ENCODE data around the gene MXD4.

The MXD4 gene

DNA sequence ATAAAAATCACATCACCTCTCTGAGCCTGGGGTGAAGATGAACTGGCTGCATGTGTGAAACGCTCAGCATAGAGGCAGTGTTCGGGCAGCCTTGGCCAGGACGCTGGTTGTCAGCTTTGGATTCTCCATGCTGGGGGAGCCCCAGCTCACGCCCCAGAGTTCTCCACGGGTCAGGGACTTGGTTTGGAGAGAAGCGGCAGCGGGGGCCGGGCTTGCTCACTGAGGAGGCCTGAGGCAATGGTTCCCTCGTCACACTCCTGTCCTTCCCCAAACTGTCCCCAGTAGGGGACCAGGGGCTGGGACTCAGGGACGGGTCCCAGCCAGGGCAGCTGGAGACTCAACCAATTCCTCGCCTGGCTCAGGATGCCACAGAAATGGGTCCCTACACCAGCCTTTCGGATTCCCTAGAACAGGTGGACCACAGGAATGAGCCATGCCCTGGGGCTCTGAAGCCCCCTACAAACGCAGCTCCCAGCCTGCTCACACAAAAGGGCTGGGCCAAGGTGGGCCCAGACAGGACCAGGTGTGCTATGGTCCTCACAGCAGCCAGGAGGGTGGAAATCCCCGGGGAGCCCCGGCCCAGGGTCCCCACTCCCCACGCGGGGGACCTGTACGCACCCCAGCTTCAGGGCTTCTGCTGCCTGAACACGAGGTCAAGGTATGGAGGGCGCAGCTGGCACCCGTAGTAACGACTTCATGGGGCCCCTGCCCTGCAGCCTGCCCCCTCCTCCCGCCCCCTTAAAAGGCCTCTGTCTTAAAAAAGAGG, 1.4 kb downstream of the MXD4 start:
- Histone ChIP-seq H3K4me1 (ENCODE audit: control insufficient read depth in 1 of 2, insufficient read depth in 1 of 2, low read depth in 1 of 2, low read length in 1 of 2) (peaks cover 14 to 26% of the 10 kb centered on the region in 2 experiments), H3K36me3 (peaks cover 20% of the 10 kb centered on the region), H3K9me3 (no peaks in the 10 kb centered on the region), H3K4me3 (ENCODE audit: low read depth in 1 of 2, low read length in 1 of 2) (peak overlapping the region; percentile 74 to 94), H3K27ac (peak overlapping the region; percentile 96), H3K27me3 (no peaks in the 10 kb centered on the region)
- no peak for TF ChIP-seq CTCF (IDR thresholded peaks at IDR 0.05)

DNA sequence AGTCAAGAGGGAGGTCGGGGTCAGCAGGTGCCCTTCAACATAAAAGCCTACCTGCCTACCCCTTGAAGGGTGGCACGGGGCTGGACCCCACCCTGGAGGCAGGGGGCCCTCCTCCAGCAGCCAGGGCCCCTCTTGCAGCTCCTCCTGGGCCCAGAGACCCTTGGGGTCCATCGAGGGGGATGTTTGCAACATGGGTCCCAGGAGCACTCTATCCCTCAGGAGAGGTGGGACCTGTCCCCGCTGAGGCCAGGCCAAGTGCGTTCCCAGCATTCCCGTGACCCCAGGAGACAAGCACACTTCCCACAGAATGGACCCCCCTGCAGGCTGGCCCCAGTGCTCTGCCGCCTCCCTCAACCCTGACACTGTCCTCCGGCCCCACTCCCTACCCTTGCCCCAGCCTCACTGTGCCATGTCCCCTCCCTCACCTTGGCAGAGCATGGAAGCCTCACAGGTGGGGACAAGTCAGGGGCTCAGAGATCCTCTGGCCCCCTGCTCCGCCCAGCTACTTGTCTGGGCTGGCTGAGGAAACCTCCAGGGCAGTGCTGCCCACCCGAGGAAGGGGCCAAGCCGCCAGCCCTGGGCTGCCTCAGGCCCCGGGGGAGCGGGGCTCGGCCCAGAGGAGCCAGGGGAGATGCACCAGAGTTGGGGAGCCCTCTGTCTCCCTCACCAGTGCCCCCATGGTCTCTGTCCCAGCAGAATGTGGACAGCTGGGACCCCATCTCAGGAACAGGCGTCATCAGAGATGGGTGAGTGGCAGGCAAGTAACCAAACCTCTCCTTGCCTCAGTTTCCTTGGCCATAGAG, 2.2 kb downstream of the MXD4 start:
- TF ChIP-seq CTCF (IDR thresholded peaks at IDR 0.05) = no peak
- H3K4me3 ChIP-seq (ENCODE audit: low read depth in 1 of 2, low read length in 1 of 2) = no peak overlapping the region
- H3K27ac ChIP-seq = no peak overlapping the region
- H3K27me3 ChIP-seq = no peaks in the 10 kb centered on the region
- H3K4me1 ChIP-seq (ENCODE audit: control insufficient read depth in 1 of 2, insufficient read depth in 1 of 2, low read depth in 1 of 2, low read length in 1 of 2) = peaks cover 14 to 26% of the 10 kb centered on the region in 2 experiments
- H3K9me3 ChIP-seq = no peaks in the 10 kb centered on the region
- H3K36me3 ChIP-seq = peaks cover 25% of the 10 kb centered on the region

DNA sequence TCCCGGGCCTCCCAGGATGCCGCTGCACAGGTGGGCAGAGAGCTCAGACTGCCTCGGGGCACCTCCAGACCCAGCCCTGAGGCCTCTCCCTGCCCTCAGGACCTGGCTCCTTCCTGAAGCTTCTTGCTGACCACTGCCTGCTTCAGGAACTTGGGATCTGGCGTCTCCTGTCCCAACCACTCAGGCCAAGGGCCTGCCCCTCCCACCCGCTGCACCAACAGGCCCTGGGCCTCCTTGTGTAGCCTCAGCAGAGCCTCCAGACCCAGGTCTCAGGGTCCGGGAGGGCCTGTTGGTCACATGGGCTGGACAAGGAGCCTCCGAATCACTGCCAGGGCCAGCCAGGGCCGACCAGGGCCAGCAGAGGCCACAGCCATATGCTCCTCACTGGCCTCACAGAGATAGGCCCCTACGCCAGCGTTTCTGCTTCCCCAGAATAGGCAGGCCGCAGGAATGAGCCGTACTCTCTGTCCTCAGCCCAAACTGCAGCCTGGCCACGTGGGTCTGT, 2.8 kb downstream of the MXD4 start:
- peaks cover 14 to 26% of the 10 kb centered on the region in 2 experiments for H3K4me1 ChIP-seq (ENCODE audit: control insufficient read depth in 1 of 2, insufficient read depth in 1 of 2, low read depth in 1 of 2, low read length in 1 of 2)
- no peaks in the 10 kb centered on the region for H3K9me3 ChIP-seq
- H3K4me3 ChIP-seq (ENCODE audit: low read depth in 1 of 2, low read length in 1 of 2) = no peak overlapping the region
- no peaks in the 10 kb centered on the region for H3K27me3 ChIP-seq
- peaks cover 31% of the 10 kb centered on the region for H3K36me3 ChIP-seq
- TF ChIP-seq CTCF (IDR thresholded peaks at IDR 0.05) = no peak
- no peak overlapping the region for H3K27ac ChIP-seq

DNA sequence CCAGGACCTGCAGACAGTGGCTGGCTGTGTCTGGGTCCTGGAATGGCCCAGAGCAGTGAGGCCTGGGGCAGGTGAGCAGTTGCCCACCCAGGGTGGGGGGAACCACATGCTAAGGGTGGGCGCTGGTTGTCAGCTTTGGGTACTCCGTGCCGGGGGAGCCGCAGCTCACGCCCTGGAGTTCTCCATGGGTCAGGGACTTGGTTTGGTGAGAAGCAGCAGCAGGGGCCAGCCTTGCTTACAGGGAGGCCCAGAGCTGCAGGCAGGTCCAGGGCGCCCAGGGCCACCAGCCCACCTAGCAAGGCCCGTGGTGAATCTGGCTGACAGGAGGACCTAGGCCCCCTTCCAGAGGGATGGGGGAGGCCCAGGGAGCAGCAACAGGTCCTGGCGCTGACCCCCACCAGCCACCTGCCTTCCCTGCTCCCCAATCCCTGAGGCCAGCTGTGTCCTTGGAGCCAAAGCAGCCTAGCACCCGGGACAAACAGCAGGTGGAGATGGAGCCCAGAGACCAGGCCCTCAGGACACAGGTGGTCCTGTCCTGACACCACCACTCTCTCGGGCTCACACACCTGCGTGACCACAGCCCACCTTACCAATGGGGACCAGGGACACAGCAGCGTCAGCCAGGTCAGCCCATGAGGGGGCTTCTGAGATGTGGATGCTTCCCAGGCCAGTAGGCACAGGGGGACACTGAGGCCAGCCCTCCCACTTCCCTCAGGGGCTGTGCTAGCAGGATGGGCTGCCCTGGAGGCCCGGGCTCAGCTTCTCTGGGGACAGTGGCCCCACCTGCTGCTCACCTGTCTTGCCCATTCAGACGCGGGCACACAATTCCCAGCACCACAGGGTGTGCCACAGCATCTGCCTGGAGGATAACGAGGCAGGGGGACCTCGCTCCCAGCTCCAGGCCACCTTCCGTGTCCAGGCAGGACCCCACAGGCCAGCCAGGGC, 3.5 kb downstream of the MXD4 start:
- H3K4me1 ChIP-seq (ENCODE audit: control insufficient read depth in 1 of 2, insufficient read depth in 1 of 2, low read depth in 1 of 2, low read length in 1 of 2) = peaks cover 14 to 26% of the 10 kb centered on the region in 2 experiments
- H3K4me3 ChIP-seq (ENCODE audit: low read depth in 1 of 2, low read length in 1 of 2) = no peak overlapping the region

More for the DNA sequence above, 3.5 kb downstream of the MXD4 start:
- H3K36me3 ChIP-seq = peaks cover 37% of the 10 kb centered on the region
- H3K27me3 ChIP-seq = no peaks in the 10 kb centered on the region
- no peak overlapping the region for H3K27ac ChIP-seq
- H3K9me3 ChIP-seq = no peaks in the 10 kb centered on the region
- no peak for TF ChIP-seq CTCF (IDR thresholded peaks at IDR 0.05)

All from neutrophil (primary cell).